Activated CD8-positive, alpha-beta T cell treated with anti-CD3 and anti-CD28 coated beads for 36 hours (primary cell): ENCODE measurements around the gene MMP19. TPM values are rescaled to one million over a fixed set of nuclear protein-coding genes. Genes with fewer than 3 reads are reported as not detected.
"Not testable (repeated sequence)": the region's sequence is repeated elsewhere in the genome, so short reads cannot be mapped to it uniquely, and the experiment has no call there.

ENCODE experiments used
- ATAC-seq: fragments of 200-7000 bp; cut with Tn5 transposase; one replicate; pipeline ENCODE4 v1.10.0; 2021; ENCODE audit warnings: mild to moderate bottlenecking, moderate library complexity
- CTCF ChIA-PET: fragments of 350-600 bp; sonication (Branson Sonifier 250); formaldehyde crosslinking; loops from one replicate; lab custom pipeline; 2021; ENCODE audit warnings: antibody characterized with exemption; lab: Charles Lee
- POLR2A ChIA-PET: fragments of 350-600 bp; sonication (Branson Sonifier 250); formaldehyde crosslinking; loops from one replicate; lab custom pipeline; 2021; ENCODE audit warnings: antibody characterized with exemption; lab: Charles Lee
- DNase-seq: peaks from one replicate; pipeline ENCODE4 v3.0.0-alpha.2; 2020
- H3K27ac Mint-ChIP-seq: one replicate; pipeline ENCODE4 v1.8.0; 2021; ENCODE audit warnings: mild to moderate bottlenecking, mixed read lengths
- H3K27me3 Mint-ChIP-seq: one replicate; pipeline ENCODE4 v1.8.0; 2021; ENCODE audit warnings: mixed read lengths
- H3K36me3 Mint-ChIP-seq: one replicate; pipeline ENCODE4 v1.8.0; 2021; ENCODE audit warnings: low read depth, mixed read lengths
- H3K4me1 Mint-ChIP-seq: one replicate; pipeline ENCODE4 v1.8.0; 2021; ENCODE audit warnings: low read depth, mixed read lengths
- H3K4me3 Mint-ChIP-seq: one replicate; pipeline ENCODE4 v1.8.0; 2021; ENCODE audit warnings: mild to moderate bottlenecking, moderate library complexity, mixed read lengths
- H3K9me3 Mint-ChIP-seq: one replicate; pipeline ENCODE4 v1.8.0; 2021; ENCODE audit warnings: mixed read lengths
- intact Hi-C: fragments of 100-400 bp; cut with micrococcal nuclease; formaldehyde crosslinking; loops from one replicate; pipeline ENCODE4 v1.10.0; 2022
- total RNA-seq, 2 experiments: library from RNA; stranded (reverse); gene quantifications; one replicate each; pipeline ENCODE4 v1.2.3, GENCODE V29; 2021
- TF ChIP-seq, protein P1 (sequence below): fragments of 200-600 bp; IDR thresholded peaks from one replicate; pipeline ENCODE4 v1.8.0; 2022; ENCODE audit warnings: antibody characterized with exemption, mild to moderate bottlenecking

Gene MMP19
- total RNA-seq, 2 experiments from 2014 or later: not detected

DNA sequence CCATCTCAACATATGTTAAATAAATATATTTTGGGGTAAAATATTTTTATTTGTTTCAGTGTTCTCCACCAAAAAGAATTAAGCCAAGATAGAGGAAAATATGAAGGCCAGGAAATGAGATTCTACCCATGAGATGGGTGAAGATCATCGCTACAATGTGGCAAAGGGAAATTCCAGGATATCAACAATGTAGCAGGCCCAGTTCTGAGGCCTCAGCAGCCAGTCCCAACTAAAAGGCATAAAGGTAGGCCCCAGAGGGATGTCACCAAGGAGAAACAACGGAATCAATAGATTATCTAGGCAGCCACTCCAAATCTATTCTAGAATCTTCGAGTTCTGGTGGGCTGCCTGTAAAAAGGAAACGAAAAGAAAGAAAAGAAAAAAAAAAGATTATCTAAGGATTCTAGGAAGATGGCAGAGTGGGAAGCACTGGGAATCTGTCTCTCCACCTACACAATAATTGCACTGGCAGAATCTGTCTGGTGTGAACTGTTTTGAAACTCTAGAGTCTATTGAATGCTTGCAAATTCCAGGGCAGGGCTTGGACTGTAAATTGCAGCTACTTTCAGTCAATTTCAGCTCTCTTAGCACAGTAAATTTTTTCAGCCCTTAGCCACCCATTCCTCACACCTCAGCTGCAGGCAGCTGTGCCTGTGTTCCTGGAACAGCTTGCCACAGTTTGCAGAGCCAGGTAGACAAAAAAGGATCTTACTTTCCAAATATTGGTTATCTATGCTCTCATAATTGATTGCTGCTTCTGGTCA lies 33.1 kb upstream of the MMP19 start:
- no peak overlapping the region for H3K27ac Mint-ChIP-seq
- no peak overlapping the region for H3K4me3 Mint-ChIP-seq
- H3K9me3 Mint-ChIP-seq: peaks cover 9% of the 10 kb centered on the region
- no peak for DNase-seq
- ATAC-seq: no peak
- intact Hi-C loops: no loop called here
- ChIA-PET POLR2A (no interaction called here), CTCF (no interaction called here)
- H3K27me3 Mint-ChIP-seq: no peaks in the 10 kb centered on the region
- H3K4me1 Mint-ChIP-seq: peaks cover 7% of the 10 kb centered on the region
- TF ChIP-seq, protein P1, sequence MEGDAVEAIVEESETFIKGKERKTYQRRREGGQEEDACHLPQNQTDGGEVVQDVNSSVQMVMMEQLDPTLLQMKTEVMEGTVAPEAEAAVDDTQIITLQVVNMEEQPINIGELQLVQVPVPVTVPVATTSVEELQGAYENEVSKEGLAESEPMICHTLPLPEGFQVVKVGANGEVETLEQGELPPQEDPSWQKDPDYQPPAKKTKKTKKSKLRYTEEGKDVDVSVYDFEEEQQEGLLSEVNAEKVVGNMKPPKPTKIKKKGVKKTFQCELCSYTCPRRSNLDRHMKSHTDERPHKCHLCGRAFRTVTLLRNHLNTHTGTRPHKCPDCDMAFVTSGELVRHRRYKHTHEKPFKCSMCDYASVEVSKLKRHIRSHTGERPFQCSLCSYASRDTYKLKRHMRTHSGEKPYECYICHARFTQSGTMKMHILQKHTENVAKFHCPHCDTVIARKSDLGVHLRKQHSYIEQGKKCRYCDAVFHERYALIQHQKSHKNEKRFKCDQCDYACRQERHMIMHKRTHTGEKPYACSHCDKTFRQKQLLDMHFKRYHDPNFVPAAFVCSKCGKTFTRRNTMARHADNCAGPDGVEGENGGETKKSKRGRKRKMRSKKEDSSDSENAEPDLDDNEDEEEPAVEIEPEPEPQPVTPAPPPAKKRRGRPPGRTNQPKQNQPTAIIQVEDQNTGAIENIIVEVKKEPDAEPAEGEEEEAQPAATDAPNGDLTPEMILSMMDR: no peak
- H3K36me3 Mint-ChIP-seq: peaks cover 9% of the 10 kb centered on the region

DNA sequence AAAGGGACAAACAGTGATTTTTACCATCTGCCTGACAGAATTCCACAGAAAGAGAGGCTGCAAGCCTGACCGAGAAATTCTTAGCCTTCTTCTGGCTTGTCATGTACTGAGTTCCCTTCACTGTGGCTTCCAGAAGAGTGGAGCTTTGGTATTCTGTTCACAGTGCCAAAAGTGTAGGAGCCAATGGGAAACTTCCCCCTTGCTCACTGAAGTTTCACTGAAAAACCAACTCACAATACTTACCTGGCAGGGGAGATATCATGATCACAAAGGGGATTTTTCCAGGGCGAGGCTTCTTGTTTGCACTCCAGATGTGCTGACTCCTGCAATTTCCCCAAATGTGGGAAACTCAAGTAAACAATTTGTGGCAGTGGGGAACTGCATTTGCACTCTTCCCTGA lies 31.7 kb upstream of the MMP19 start:
- intact Hi-C loops: no loop called here
- POLR2A ChIA-PET: no interaction called here
- ATAC-seq: no peak
- Mint-ChIP-seq H3K9me3 (peaks cover 9% of the 10 kb centered on the region), H3K4me3 (no peak overlapping the region), H3K27me3 (no peaks in the 10 kb centered on the region), H3K4me1 (peaks cover 3% of the 10 kb centered on the region), H3K36me3 (peaks cover 9% of the 10 kb centered on the region), H3K27ac (no peak overlapping the region)
- no peak for DNase-seq
- CTCF ChIA-PET: interaction anchor here (0.7 to 1.6 kb wide), 2 partner anchors 9 to 65 kb away, joined by 3 read pairs; no protein-coding TSS in a partner anchor
- TF ChIP-seq, protein P1: no peak

DNA sequence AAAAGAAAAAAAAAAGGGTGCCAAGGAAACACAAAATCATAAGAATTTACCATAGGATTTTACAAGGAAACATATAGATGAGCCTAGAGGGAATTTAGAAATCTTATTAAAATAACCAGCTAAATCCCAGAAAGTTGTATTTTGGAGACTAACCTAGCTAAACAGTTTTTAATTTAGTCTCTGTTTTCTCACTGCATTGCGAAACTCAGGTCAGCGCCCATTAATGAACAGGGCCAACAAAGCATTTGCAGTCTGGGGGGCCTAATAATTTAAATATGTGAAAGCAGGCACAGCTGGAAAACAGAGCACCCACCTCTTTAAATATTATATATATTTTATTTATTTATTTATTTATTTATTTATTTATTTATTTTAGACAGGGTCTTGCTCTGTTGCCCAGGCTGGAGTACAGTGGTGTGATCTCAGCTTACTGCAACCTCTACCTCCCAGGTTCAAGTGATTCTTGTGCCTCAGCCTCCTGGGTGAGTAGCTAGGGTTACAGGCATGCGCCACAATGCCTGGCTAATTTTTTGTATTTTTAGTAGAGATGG lies 23.8 kb upstream of the MMP19 start:
- ATAC-seq, CTCF ChIA-PET: not testable (repeated sequence)

DNA sequence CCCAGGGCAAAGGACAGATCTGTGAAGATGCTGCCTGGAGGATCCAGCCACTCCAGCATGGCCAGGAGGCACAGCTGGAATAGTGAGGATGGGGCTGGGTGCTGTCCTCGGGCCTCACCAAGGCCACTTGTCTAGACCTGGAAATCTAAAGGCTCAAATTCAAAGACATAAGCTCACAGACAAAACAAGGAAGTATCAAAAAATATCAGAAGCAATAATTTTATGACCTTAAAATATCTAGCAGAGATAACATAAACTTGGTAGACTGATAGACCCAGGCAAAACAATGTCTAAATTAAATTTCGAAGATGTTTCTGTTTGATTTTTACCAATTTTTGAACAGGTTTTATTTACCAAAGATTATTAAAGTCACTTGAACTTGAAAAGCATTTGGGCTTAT lies 22.6 kb upstream of the MMP19 start:
- Mint-ChIP-seq H3K4me3 (no peak overlapping the region), H3K36me3 (peaks cover 2% of the 10 kb centered on the region), H3K9me3 (peaks cover 3% of the 10 kb centered on the region), H3K27me3 (no peaks in the 10 kb centered on the region), H3K4me1 (no peaks in the 10 kb centered on the region), H3K27ac (no peak overlapping the region)
- no peak for ATAC-seq
- CTCF ChIA-PET: interaction anchor here (1.2 kb wide), 1 partner anchor 9 kb away, joined by 3 read pairs; no protein-coding TSS in a partner anchor
- POLR2A ChIA-PET: no interaction called here
- no peak for DNase-seq
- intact Hi-C loops: no loop called here
- TF ChIP-seq, protein P1: no peak

More for the DNA sequence above, 23.8 kb upstream of the MMP19 start:
- H3K27me3 Mint-ChIP-seq, H3K9me3 Mint-ChIP-seq, DNase-seq, H3K4me1 Mint-ChIP-seq, H3K27ac Mint-ChIP-seq, H3K36me3 Mint-ChIP-seq, H3K4me3 Mint-ChIP-seq, intact Hi-C loops: not testable (repeated sequence)
- POLR2A ChIA-PET: interaction anchor here (0.6 to 2.1 kb wide), 3 partner anchors 14 to 28 kb away, joined by 3 to 4 read pairs (median 3); no protein-coding TSS in a partner anchor

DNA sequence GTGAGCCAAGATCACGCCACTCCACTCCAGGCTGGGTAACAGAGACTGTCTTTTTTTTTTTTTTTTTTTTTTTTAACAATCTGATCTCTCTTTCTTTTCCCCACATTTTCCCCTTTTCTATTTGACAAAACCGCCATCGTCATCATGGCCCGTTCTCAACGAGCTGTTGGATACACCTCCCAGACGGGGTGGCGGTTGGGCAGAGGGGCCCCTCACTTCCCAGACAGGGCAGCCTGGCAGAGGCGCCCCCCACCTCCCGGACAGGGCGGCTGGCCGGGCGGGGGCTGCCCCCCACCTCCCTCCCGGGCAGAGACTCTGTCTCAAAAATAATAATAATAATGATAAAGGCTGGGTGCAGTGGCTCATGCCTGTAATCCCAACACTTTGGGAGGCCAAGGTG lies 20.2 kb upstream of the MMP19 start:
- H3K36me3 Mint-ChIP-seq, ATAC-seq, H3K9me3 Mint-ChIP-seq, intact Hi-C loops, H3K27me3 Mint-ChIP-seq, H3K4me3 Mint-ChIP-seq, H3K4me1 Mint-ChIP-seq, DNase-seq, H3K27ac Mint-ChIP-seq: not testable (repeated sequence)
- POLR2A ChIA-PET: interaction anchor here (0.8 kb wide), 1 partner anchor 110 kb away, joined by 4 read pairs; no protein-coding TSS in a partner anchor
- CTCF ChIA-PET: interaction anchor here (0.7 kb wide), 1 partner anchor 63 kb away, joined by 3 read pairs; no protein-coding TSS in a partner anchor

DNA sequence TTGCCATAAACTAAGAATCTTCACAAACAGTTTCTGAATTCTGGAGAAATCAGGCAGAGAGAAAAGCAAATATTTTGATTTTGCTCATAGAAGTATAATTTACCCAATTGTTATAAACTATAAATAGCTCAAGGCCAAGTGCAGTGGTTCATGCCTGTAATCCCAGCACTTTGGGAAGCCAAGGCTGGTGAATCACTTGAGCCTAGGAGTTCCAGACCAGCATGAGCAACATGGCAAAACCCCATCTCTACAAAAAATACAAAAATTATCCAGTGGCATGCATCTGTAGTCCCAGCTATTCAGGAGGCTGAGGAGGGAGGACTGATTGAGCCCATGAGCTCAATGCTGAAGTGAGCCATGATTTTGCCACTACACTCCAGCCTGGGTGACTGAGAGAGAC lies 19.6 kb upstream of the MMP19 start:
- CTCF ChIA-PET: interaction anchor here (0.7 kb wide), 1 partner anchor 64 kb away, joined by 3 read pairs; no protein-coding TSS in a partner anchor
- no peak for ATAC-seq
- TF ChIP-seq, protein P1: no peak
- Mint-ChIP-seq H3K27ac (no peak overlapping the region), H3K27me3 (no peaks in the 10 kb centered on the region), H3K4me3 (no peak overlapping the region), H3K9me3 (peaks cover 3% of the 10 kb centered on the region), H3K36me3 (peaks cover 2% of the 10 kb centered on the region), H3K4me1 (no peaks in the 10 kb centered on the region)
- no peak for DNase-seq
- intact Hi-C loops: no loop called here
- POLR2A ChIA-PET: interaction anchor here (0.8 kb wide), 1 partner anchor 111 kb away, joined by 4 read pairs; no protein-coding TSS in a partner anchor
